H9 (cell line): ENCODE data around the gene RAD18. TPM values are rescaled to one million over a fixed set of nuclear protein-coding genes. Genes with fewer than 3 reads are reported as not detected.
A peak's percentile ranks its signal among the peaks of the same experiment; 100 is the strongest.

Source experiments
- DNase-seq: peaks from one replicate; pipeline ENCODE4 v3.0.0-alpha.2; 2017
- H2AFZ ChIP-seq: one replicate; pipeline ENCODE4 v1.6.1; 2013; ENCODE audit warnings: mild to moderate bottlenecking, low read length, control low read depth, moderate library complexity
- H2AK5ac ChIP-seq: 2 replicates; pipeline ENCODE4 v1.6.1; 2013; ENCODE audit warnings: low read length, control low read depth, mixed read lengths; ENCODE audit not compliant: insufficient read length
- H2BK120ac ChIP-seq: one replicate; pipeline ENCODE4 v1.6.1; 2013; ENCODE audit warnings: low read depth, mild to moderate bottlenecking, low read length, control low read depth, inconsistent platforms; ENCODE audit not compliant: poor library complexity, severe bottlenecking
- H2BK12ac ChIP-seq: 2 replicates; pipeline ENCODE4 v1.6.1; 2013; ENCODE audit warnings: low read length, control low read depth, mixed read lengths, low read depth; ENCODE audit not compliant: insufficient read length
- H2BK15ac ChIP-seq: 2 replicates; pipeline ENCODE4 v1.6.1; 2013; ENCODE audit warnings: low read depth, low read length, control low read depth
- H2BK20ac ChIP-seq: one replicate; pipeline ENCODE4 v1.6.1; 2013; ENCODE audit warnings: low read depth, mild to moderate bottlenecking, low read length, control low read depth, inconsistent platforms; ENCODE audit not compliant: poor library complexity, severe bottlenecking
- H2BK5ac ChIP-seq: 2 replicates; pipeline ENCODE4 v1.6.1; 2013; ENCODE audit warnings: low read length, control low read depth, mixed read lengths; ENCODE audit not compliant: insufficient read length
- H3K14ac ChIP-seq: 2 replicates; pipeline ENCODE4 v1.6.1; 2013; ENCODE audit warnings: low read length, control low read depth; ENCODE audit not compliant: insufficient read depth
- H3K18ac ChIP-seq: 2 replicates; pipeline ENCODE4 v1.6.1; 2013; ENCODE audit warnings: low read depth, mild to moderate bottlenecking, mixed read lengths, low read length, control low read depth; ENCODE audit not compliant: insufficient read length
- H3K23ac ChIP-seq: 2 replicates; pipeline ENCODE4 v1.6.1; 2013; ENCODE audit warnings: low read length, control low read depth, mixed read lengths, low read depth; ENCODE audit not compliant: insufficient read length
- H3K23me2 ChIP-seq: 2 replicates; pipeline ENCODE4 v1.6.1; 2013; ENCODE audit warnings: low read depth, mild to moderate bottlenecking, mixed read lengths, low read length, control low read depth; ENCODE audit not compliant: insufficient read length, poor library complexity, severe bottlenecking
- H3K27ac ChIP-seq: 2 replicates; pipeline ENCODE4 v1.5.1; 2013; ENCODE audit warnings: low read length, control low read depth, mixed read lengths, low read depth; ENCODE audit not compliant: insufficient read length
- H3K27me3 ChIP-seq: 2 replicates; pipeline ENCODE4 v1.6.1; 2013; ENCODE audit warnings: low read length, control low read depth, inconsistent platforms; ENCODE audit not compliant: insufficient read depth
- H3K4ac ChIP-seq: 2 replicates; pipeline ENCODE4 v1.6.1; 2013; ENCODE audit warnings: low read depth, mild to moderate bottlenecking, control low read depth, inconsistent platforms, low read length, moderate library complexity
- H3K4me1 ChIP-seq: 2 replicates; pipeline ENCODE4 v1.6.1; 2013; ENCODE audit warnings: low read length, control low read depth, inconsistent platforms; ENCODE audit not compliant: insufficient read depth
- H3K4me2 ChIP-seq: 2 replicates; pipeline ENCODE4 v1.6.1; 2013; ENCODE audit warnings: low read length, control low read depth, mixed read lengths; ENCODE audit not compliant: insufficient read length, insufficient read depth
- H3K56ac ChIP-seq: 2 replicates; pipeline ENCODE4 v1.6.1; 2013; ENCODE audit warnings: low read depth, mild to moderate bottlenecking, mixed read lengths, low read length, control low read depth; ENCODE audit not compliant: insufficient read length
- H3K79me1 ChIP-seq: 2 replicates; pipeline ENCODE4 v1.6.1; 2013; ENCODE audit warnings: low read depth, mild to moderate bottlenecking, moderate library complexity, low read length, control low read depth, inconsistent platforms; ENCODE audit not compliant: insufficient read depth, poor library complexity, severe bottlenecking
- H3K79me2 ChIP-seq: 2 replicates; pipeline ENCODE4 v1.6.1; 2013; ENCODE audit warnings: low read length, control low read depth, inconsistent platforms; ENCODE audit not compliant: insufficient read depth
- H3K9ac ChIP-seq: 2 replicates; pipeline ENCODE4 v1.6.1; 2013; ENCODE audit warnings: low read length, control low read depth, mixed read lengths; ENCODE audit not compliant: insufficient read length; ENCODE audit errors: extremely low read depth
- H3K9me3 ChIP-seq: one replicate; pipeline ENCODE4 v1.6.1; 2013; ENCODE audit warnings: low read depth, low read length, inconsistent platforms; ENCODE audit not compliant: control insufficient read depth
- H3T11ph ChIP-seq: one replicate; pipeline ENCODE4 v1.6.1; 2013; ENCODE audit warnings: mild to moderate bottlenecking, low read length, control low read depth, inconsistent platforms
- H4K20me1 ChIP-seq: one replicate; pipeline ENCODE4 v1.6.1; 2013; ENCODE audit not compliant: control insufficient read depth, insufficient read length, insufficient read depth
- H4K5ac ChIP-seq: 2 replicates; pipeline ENCODE4 v1.6.1; 2013; ENCODE audit warnings: low read depth, mild to moderate bottlenecking, mixed read lengths, low read length, control low read depth; ENCODE audit not compliant: insufficient read length
- H4K8ac ChIP-seq: replicated peaks from 2 replicates; pipeline ENCODE4 v1.6.1; 2013; ENCODE audit warnings: low read length, control low read depth, mixed read lengths, low read depth; ENCODE audit not compliant: insufficient read length
- H4K91ac ChIP-seq: 2 replicates; pipeline ENCODE4 v1.6.1; 2013; ENCODE audit warnings: low read depth, mild to moderate bottlenecking, moderate library complexity, mixed read lengths, low read length, control low read depth; ENCODE audit not compliant: insufficient read length
- H3K27ac Mint-ChIP-seq, 3 experiments: 2 replicates in 2 of 3; 3 replicates in 1 of 3; pipeline ENCODE4 v1.8.0; 2020 to 2021; ENCODE audit warnings: mixed read lengths in 3 of 3, mild to moderate bottlenecking in 1 of 3, moderate library complexity in 1 of 3
- H3K27me3 Mint-ChIP-seq: 2 replicates; pipeline ENCODE4 v1.8.0; 2021; ENCODE audit warnings: low read depth, mild to moderate bottlenecking, moderate library complexity, mixed read lengths
- H3K36me3 Mint-ChIP-seq, 3 experiments: 2 replicates in 2 of 3; 3 replicates in 1 of 3; pipeline ENCODE4 v1.8.0; 2020 to 2021; ENCODE audit warnings: low read depth in 3 of 3, mixed read lengths in 3 of 3; ENCODE audit not compliant: insufficient read depth in 1 of 3
- H3K4me1 Mint-ChIP-seq, 2 experiments: 2 replicates each; pipeline ENCODE4 v1.8.0; 2020; ENCODE audit warnings: mixed read lengths in 2 of 2
- H3K4me3 Mint-ChIP-seq, 2 experiments: 2 replicates in 1 of 2; 3 replicates in 1 of 2; pipeline ENCODE4 v1.8.0; 2020 to 2021; ENCODE audit warnings: mild to moderate bottlenecking in 2 of 2, mixed read lengths in 2 of 2, moderate library complexity in 1 of 2
- H3K9me3 Mint-ChIP-seq, 2 experiments: 2 replicates in 1 of 2; 3 replicates in 1 of 2; pipeline ENCODE4 v1.8.0; 2020; ENCODE audit warnings: mild to moderate bottlenecking in 2 of 2, mixed read lengths in 2 of 2, moderate library complexity in 1 of 2
- WGBS: extraction: QIAGEN DNeasy Blood & Tissue Kit; methylation state at CpG from one replicate; pipeline ENCODE4 v1.1.7; 2013; ENCODE audit warnings: missing lambda C conversion rate, low lambda C conversion rate, mixed read lengths; ENCODE audit not compliant: insufficient read length; ENCODE audit errors: extremely low coverage; 5-methylcytosine and 5-hydroxymethylcytosine counted together
- total RNA-seq: library from RNA; stranded (reverse); gene quantifications from 2 replicates; pipeline ENCODE4 v1.2.1, GENCODE V29; 2021
- TF ChIP-seq, protein P1 (sequence below): fragments of 200-600 bp; sonication (generic); conservative IDR thresholded peaks from 3 replicates; pipeline ENCODE4 v1.8.0; 2021; ENCODE audit warnings: antibody characterized with exemption, mild to moderate bottlenecking

The RAD18 gene
- total RNA-seq, 1 experiment from 2014 or later: 27.8 TPM

GRCh38 chr3:8968375-8968882 is 5.2 kb upstream of the RAD18 start:
- H3K27me3 ChIP-seq: no peaks in the 10 kb centered on the region
- H3K4me2 ChIP-seq: no peak overlapping the region
- H3K23ac ChIP-seq: no peak overlapping the region
- no peak overlapping the region for H2BK120ac ChIP-seq
- TF ChIP-seq, protein P1, sequence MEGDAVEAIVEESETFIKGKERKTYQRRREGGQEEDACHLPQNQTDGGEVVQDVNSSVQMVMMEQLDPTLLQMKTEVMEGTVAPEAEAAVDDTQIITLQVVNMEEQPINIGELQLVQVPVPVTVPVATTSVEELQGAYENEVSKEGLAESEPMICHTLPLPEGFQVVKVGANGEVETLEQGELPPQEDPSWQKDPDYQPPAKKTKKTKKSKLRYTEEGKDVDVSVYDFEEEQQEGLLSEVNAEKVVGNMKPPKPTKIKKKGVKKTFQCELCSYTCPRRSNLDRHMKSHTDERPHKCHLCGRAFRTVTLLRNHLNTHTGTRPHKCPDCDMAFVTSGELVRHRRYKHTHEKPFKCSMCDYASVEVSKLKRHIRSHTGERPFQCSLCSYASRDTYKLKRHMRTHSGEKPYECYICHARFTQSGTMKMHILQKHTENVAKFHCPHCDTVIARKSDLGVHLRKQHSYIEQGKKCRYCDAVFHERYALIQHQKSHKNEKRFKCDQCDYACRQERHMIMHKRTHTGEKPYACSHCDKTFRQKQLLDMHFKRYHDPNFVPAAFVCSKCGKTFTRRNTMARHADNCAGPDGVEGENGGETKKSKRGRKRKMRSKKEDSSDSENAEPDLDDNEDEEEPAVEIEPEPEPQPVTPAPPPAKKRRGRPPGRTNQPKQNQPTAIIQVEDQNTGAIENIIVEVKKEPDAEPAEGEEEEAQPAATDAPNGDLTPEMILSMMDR: no peak
- H3K27ac ChIP-seq: no peak overlapping the region
- Mint-ChIP-seq H3K27me3 (peaks cover 21% of the 10 kb centered on the region), H3K4me3 (no peak overlapping the region), H3K9me3 (no peaks in the 10 kb centered on the region), H3K36me3 (no peaks in the 10 kb centered on the region), H3K27ac (peak overlapping the region in 1 of 3 experiments; percentile 15; a peak in 1 of 7 replicates), H3K4me1 (peaks cover 23% of the 10 kb centered on the region in 2 experiments)
- H3K56ac ChIP-seq: no peak overlapping the region
- H3K79me1 ChIP-seq: no peaks in the 10 kb centered on the region
- no peaks in the 10 kb centered on the region for H3K9me3 ChIP-seq
- H3T11ph ChIP-seq: no peak overlapping the region
- no peak overlapping the region for H4K8ac ChIP-seq
- H3K4me1 ChIP-seq: no peaks in the 10 kb centered on the region; the same call in 1 of the 2 replicates
- H4K91ac ChIP-seq: no peak overlapping the region
- no peak overlapping the region for H2AFZ ChIP-seq
- H2AK5ac ChIP-seq: no peak overlapping the region
- no peak for DNase-seq
- H3K4ac ChIP-seq: no peak overlapping the region
- no CpG with 5 or more reads among the region's 5 CpGs for WGBS
- H3K9ac ChIP-seq: no peak overlapping the region
- no peak overlapping the region for H3K18ac ChIP-seq
- H4K5ac ChIP-seq: no peak overlapping the region
- no peak overlapping the region for H3K14ac ChIP-seq
- no peak overlapping the region for H2BK5ac ChIP-seq
- no peak overlapping the region for H2BK15ac ChIP-seq
- H2BK12ac ChIP-seq: no peak overlapping the region
- H4K20me1 ChIP-seq: no peaks in the 10 kb centered on the region
- peaks cover 3% of the 10 kb centered on the region for H3K23me2 ChIP-seq
- no peaks in the 10 kb centered on the region for H3K79me2 ChIP-seq
- no peak overlapping the region for H2BK20ac ChIP-seq
